Measurements from ENCODE around the gene NUDT16L1.

The NUDT16L1 gene

DNA sequence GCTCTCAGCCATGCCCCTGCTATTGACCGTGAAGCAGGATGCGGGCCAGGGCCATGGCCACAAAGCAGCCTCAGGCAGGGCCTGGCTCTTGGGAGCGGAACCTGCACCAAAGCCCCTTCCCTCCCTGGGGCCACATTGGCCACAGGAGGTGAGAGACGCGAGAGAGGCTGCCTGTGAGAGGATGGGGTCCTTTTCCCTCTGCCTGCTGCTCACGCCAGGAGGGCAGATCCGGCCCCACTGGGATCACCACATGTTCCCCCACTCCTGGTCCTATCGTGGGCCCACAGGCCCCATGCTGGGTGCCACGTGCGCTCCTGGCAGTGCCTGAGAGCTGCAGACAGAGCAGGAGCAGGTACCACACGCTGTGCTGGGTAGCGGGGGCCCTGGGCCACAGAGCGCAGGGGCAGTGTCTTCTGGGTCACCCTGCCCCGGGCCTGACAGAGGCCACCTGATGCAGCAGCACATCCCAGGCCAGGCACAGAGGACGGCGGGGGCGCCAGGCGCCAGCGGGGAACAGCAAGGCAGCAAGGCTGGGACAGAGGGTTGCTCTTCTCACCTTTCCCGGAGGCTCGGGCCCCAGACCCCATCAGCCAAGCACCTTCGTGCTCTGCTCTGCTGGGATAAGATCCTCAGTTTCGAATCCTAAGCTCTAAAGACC, 9.2 kb upstream of the NUDT16L1 start:
- no peak overlapping the region for H3K4me3 ChIP-seq (ENCODE audit: low read depth, low read length)
- TF ChIP-seq CTCF (IDR thresholded peaks at IDR 0.05; ENCODE audit: low read depth, low read length), result no peak

DNA sequence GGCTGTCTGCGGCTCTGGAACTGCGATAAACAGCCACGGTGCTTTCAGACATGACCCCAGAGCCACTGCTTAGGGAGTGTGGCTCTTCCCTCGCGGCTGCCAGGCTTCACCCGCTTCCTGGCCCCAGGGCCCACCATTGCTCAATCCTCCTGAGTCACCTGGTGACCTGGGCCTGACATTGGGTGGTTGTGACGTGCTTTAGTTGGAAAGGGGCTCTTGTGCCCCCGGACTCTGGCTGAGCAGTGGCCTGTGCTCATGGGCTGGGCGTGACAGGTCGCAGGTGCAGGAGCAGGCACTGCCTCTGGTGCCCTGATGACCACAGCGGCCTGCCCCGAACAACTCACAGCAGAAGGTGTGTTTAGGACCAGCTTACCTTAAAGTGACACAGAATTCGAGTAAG, 8.6 kb upstream of the NUDT16L1 start:
- no peak overlapping the region for H3K4me3 ChIP-seq (ENCODE audit: low read depth, low read length)
- no peak for TF ChIP-seq CTCF (IDR thresholded peaks at IDR 0.05; ENCODE audit: low read depth, low read length)

DNA sequence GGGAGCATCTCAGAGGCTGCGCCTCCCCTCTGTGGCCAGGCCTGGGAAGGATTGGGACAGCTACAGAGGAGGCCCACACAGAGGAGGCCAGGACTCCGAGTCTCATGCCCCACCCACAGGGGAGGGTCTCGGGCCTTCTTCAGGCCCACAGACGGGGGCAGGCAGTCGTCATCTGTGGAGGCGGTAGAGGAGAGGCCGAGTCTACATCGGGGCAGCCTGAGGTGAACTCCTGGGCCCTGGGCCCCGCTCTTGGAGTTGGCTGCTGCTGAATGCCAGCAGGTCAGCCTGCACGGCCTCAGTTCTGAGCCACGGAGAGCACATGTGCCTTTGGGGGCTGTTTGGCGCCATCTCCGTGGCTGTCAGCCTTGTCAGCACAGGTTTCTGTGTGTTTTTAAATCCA, 8.1 kb upstream of the NUDT16L1 start:
- no peak for TF ChIP-seq CTCF (IDR thresholded peaks at IDR 0.05; ENCODE audit: low read depth, low read length)
- no peak overlapping the region for H3K4me3 ChIP-seq (ENCODE audit: low read depth, low read length)

DNA sequence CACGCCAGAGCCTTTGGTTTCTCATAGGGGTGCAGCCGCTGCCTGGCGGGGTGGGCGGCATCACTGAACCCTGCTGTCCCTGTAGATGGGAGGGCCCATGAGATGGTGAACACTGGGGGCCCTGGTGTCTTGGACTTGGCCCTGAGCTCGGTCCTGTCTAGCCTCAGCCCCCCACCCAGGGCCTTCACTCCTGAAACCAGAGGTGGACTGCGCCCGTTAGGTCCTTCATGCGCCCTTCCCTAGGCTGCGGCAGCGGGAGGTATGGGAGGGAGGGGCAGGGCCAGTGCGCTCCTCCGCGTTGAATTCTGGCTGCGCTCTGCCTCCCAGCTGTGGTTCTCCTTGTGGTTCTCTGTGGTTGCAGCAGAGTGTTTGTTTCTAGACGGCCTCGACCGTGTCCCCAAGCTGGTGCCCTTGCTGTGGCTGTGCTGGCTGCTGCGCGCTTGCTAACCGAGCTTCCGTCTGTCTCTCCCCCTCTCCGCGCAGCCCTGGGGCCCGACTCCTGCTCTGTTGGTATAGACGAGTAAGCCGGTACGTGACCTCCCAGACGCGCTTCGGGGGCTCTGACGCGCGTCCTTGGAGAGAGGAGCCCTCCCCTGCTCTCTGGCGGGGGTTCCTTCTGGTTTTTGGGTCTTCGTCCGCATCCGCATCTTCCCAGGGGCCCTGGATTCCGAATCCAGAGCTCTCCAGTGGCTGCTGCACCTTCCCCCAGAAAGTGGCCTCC, 7.4 kb upstream of the NUDT16L1 start:
- TF ChIP-seq CTCF (IDR thresholded peaks at IDR 0.05; ENCODE audit: low read depth, low read length), result no peak
- no peak overlapping the region for H3K4me3 ChIP-seq (ENCODE audit: low read depth, low read length)

GRCh38 chr16:4686497-4687210, 6.7 kb upstream of the NUDT16L1 start:
- TF ChIP-seq CTCF (IDR thresholded peaks at IDR 0.05; ENCODE audit: low read depth, low read length), result no peak
- no peak overlapping the region for H3K4me3 ChIP-seq (ENCODE audit: low read depth, low read length)

DNA sequence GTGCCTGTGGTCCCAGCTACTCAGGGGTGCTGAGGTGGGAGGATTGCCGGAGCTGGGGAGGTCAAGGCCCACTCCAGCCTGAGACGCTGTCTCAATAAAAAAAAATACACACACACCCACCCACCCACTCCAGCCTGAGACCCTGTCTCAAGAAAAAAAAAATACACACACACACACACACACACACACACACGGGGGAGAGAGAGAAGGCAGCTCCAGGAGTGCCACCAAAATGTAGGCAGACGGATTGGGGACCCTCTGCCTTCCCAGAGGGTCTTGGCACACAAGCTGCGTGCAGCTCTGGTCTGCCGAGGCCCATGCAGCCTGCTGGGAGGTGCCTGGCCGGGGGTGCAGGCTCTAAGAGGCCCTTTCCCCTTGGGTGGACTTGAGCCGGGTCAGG, 5.9 kb upstream of the NUDT16L1 start:
- no peak for TF ChIP-seq CTCF (IDR thresholded peaks at IDR 0.05; ENCODE audit: low read depth, low read length)

More for the DNA sequence above, 5.9 kb upstream of the NUDT16L1 start:
- no peak overlapping the region for H3K4me3 ChIP-seq (ENCODE audit: low read depth, low read length)
